ENCODE results near the gene FICD. TPM values are rescaled to one million over a fixed set of nuclear protein-coding genes. Genes with fewer than 3 reads are reported as not detected.
A peak's percentile ranks its signal among the peaks of the same experiment; 100 is the strongest.

FICD gene
- 1 to 10 TPM; 5.7 to 6.0 TPM for total RNA-seq

DNA sequence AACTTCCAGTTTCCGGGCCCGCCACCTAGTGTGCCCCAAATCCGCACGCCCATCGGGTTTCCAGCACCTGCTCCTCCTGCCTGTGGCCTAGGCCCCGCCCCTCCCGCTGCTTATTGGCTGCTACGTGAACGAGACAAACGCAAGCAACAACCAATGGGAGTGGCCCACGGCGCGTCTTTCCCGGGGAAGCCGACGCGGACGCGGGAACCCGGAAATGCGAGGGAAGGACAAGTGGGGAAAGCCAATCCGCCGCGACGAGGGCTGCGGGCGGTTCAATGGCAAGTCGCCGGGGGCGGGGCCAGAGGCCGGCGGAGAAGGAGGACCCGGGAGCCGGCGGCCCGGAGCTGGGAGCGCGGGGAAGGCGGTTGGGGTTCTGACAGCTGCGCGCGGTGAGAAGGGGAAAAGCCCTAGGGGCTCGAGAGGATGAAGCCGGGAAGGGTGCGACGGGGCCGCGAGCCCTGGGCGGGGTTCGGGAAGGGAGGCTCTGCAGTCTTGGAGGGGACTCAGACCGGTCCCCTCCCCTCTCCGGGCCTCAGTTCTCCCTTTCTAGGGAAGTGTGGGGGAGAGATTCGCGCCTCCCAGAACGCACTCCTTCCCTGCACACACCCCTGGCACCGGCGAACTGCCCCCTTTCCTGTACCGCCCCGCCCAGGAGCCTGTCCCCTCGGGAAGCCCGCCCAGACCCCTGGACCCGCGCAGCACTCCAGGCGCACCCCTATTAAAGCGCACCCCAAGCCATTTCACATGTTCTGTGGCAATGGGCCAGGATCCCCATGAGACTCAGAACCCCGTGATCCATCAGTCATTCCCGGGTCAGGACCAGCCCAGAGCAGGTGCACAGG lies at the start of gene FICD:
TSS of gene FICD (plus strand) at position 305 of the 842 bp plus-strand sequence. CDS start 1,696 bp downstream, outside the sequence.
- H3K27me3 Mint-ChIP-seq, result no peaks in the 10 kb centered on the region
- H3K4me3 Mint-ChIP-seq, result peak within 1 kb of the TSS; percentile 88
- ChIA-PET POLR2A (interaction anchor here (0.6 to 1.2 kb wide), 2 partner anchors 51 to 116 kb away, joined by 3 read pairs; no protein-coding TSS in a partner anchor), CTCF (interaction anchor here (0.6 to 1.5 kb wide), 4 partner anchors 13 to 1011 kb away, joined by 3 to 4 read pairs (median 3); no protein-coding TSS in a partner anchor)
- H3K27ac Mint-ChIP-seq, result peak within 1 kb of the TSS; percentile 84
- H3K36me3 Mint-ChIP-seq, result peaks cover 15% of the 10 kb centered on the region
- intact Hi-C loops (cut with micrococcal nuclease), result loop anchor here (1.0 to 10.0 kb wide), 9 partner anchors 46 to 1057 kb away; partner anchors contain the start of genes CMKLR1, CORO1C, MMAB and MVK
- no peaks in the 10 kb centered on the region for H3K9me3 Mint-ChIP-seq
- H3K4me1 Mint-ChIP-seq (ENCODE audit: low read depth), result peaks cover 34% of the 10 kb centered on the region
- peak; percentile 100 for DNase-seq

- no peak overlapping the region for H3K27ac Mint-ChIP-seq
- intact Hi-C loops (cut with micrococcal nuclease), result no loop called here
- peaks cover 30% of the 10 kb centered on the region for H3K27me3 Mint-ChIP-seq
- no peak for DNase-seq
- no peaks in the 10 kb centered on the region for H3K9me3 Mint-ChIP-seq
- H3K36me3 Mint-ChIP-seq, result no peaks in the 10 kb centered on the region
- no peaks in the 10 kb centered on the region for H3K4me1 Mint-ChIP-seq (ENCODE audit: low read depth)
- ChIA-PET POLR2A (no interaction called here), CTCF (no interaction called here)
- no peak overlapping the region for H3K4me3 Mint-ChIP-seq
Measured at GRCh38 chr12:108465417-108465816, 49.7 kb upstream of the FICD start.

- H3K9me3 Mint-ChIP-seq, result no peaks in the 10 kb centered on the region
- ChIA-PET POLR2A (no interaction called here), CTCF (interaction anchor here (2.3 kb wide), 1 partner anchor 11 kb away, joined by 7 read pairs; no protein-coding TSS in a partner anchor)
- H3K27me3 Mint-ChIP-seq, result peaks cover 25% of the 10 kb centered on the region
- intact Hi-C loops (cut with micrococcal nuclease), result no loop called here
- H3K36me3 Mint-ChIP-seq, result no peaks in the 10 kb centered on the region
- no peak for DNase-seq
- H3K27ac Mint-ChIP-seq, result no peak overlapping the region
- no peaks in the 10 kb centered on the region for H3K4me1 Mint-ChIP-seq (ENCODE audit: low read depth)
- H3K4me3 Mint-ChIP-seq, result no peak overlapping the region
Measured at GRCh38 chr12:108468196-108468968, 46.7 kb upstream of the FICD start.

- H3K27me3 Mint-ChIP-seq, result peaks cover 11% of the 10 kb centered on the region
- no peak for DNase-seq
- ChIA-PET POLR2A (no interaction called here), CTCF (interaction anchor here (1.7 kb wide), 1 partner anchor 16 kb away, joined by 4 read pairs; no protein-coding TSS in a partner anchor)
- no peak overlapping the region for H3K4me3 Mint-ChIP-seq
- H3K9me3 Mint-ChIP-seq, result no peaks in the 10 kb centered on the region
- H3K4me1 Mint-ChIP-seq (ENCODE audit: low read depth), result no peaks in the 10 kb centered on the region
- H3K36me3 Mint-ChIP-seq, result no peaks in the 10 kb centered on the region
- no peak overlapping the region for H3K27ac Mint-ChIP-seq
- intact Hi-C loops (cut with micrococcal nuclease), result no loop called here
Measured at GRCh38 chr12:108473400-108474055, 41.5 kb upstream of the FICD start.

DNA sequence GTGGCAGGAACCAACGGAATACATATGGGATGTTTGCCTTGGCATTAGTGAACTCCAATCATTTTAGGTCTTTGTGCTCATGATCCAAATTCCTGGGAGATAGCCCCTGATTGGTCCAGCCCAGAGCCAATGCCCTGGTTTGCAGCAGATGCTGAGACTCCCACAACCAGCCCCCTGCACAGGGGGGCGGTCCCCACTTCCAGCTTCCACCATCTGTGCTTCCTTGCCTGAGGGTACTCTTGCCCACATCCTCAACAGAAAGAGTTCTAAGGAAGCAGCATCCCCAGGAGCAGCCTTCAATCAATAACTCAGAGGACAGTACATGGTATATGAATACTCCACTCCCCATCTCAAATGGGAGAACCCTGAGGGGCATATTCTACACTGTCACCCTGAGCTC lies 39.7 kb upstream of the FICD start:
- CTCF ChIA-PET, result interaction anchor here (0.6 to 0.9 kb wide), 2 partner anchors 18 to 94 kb away, joined by 3 read pairs; no protein-coding TSS in a partner anchor
- POLR2A ChIA-PET, result no interaction called here
- H3K27ac Mint-ChIP-seq, result no peak overlapping the region
- no peaks in the 10 kb centered on the region for H3K36me3 Mint-ChIP-seq
- no peak overlapping the region for H3K4me3 Mint-ChIP-seq
- peaks cover 9% of the 10 kb centered on the region for H3K27me3 Mint-ChIP-seq
- H3K9me3 Mint-ChIP-seq, result no peaks in the 10 kb centered on the region
- no peaks in the 10 kb centered on the region for H3K4me1 Mint-ChIP-seq (ENCODE audit: low read depth)
- DNase-seq, result no peak
- intact Hi-C loops (cut with micrococcal nuclease), result no loop called here

DNA sequence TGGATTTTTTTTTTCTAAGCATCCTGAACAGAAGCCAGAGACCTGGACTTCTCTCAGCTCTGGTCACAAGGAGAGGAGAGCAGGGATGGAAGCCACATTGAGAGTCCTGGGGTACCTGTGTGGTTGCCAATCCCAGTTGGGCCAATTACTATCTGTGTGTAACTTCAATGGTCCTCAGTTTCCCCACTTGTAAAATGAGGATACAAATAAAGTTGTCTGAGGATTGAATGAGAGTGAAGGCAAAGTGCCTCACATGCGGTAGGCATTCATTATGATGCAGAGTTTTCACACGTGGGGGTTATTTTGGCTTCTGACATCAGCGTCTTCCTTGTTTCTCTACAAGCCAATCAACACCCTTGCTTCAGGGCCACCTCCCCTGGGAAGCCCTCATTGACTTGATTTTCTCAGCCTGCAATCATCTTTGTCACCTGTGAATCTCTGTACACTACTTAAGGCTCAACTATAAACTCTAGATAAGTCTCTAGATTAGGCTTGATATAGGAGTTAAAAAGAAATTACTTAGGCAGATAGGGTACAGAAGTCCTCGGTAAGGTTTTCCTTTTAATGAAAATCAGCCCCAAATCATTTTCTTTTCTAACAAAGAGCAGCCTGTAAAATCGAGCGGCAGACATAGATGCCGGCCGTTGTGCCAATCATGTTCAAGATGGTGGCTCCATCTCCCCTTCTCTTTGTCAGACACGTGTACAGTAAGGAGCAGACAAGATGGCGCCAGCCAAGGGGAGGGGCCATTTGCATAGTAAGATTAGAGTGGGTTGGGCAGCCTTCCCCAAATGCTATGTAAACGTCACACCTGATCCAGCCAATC lies 37.8 kb upstream of the FICD start:
- no peak for DNase-seq
- Mint-ChIP-seq H3K4me1 (ENCODE audit: low read depth) (no peaks in the 10 kb centered on the region), H3K27ac (no peak overlapping the region), H3K4me3 (no peak overlapping the region), H3K9me3 (no peaks in the 10 kb centered on the region), H3K36me3 (no peaks in the 10 kb centered on the region), H3K27me3 (peaks cover 19% of the 10 kb centered on the region)
- ChIA-PET POLR2A (no interaction called here), CTCF (no interaction called here)
- intact Hi-C loops (cut with micrococcal nuclease), result no loop called here

- no peaks in the 10 kb centered on the region for H3K36me3 Mint-ChIP-seq
- no peak overlapping the region for H3K27ac Mint-ChIP-seq
- H3K9me3 Mint-ChIP-seq, result no peaks in the 10 kb centered on the region
- peaks cover 23% of the 10 kb centered on the region for H3K27me3 Mint-ChIP-seq
- no peak overlapping the region for H3K4me3 Mint-ChIP-seq
- no peaks in the 10 kb centered on the region for H3K4me1 Mint-ChIP-seq (ENCODE audit: low read depth)
- intact Hi-C loops (cut with micrococcal nuclease), result no loop called here
- CTCF ChIA-PET, result no interaction called here
- no peak for DNase-seq
- POLR2A ChIA-PET, result no interaction called here
Measured at GRCh38 chr12:108477881-108478259, 37.2 kb upstream of the FICD start.

DNA sequence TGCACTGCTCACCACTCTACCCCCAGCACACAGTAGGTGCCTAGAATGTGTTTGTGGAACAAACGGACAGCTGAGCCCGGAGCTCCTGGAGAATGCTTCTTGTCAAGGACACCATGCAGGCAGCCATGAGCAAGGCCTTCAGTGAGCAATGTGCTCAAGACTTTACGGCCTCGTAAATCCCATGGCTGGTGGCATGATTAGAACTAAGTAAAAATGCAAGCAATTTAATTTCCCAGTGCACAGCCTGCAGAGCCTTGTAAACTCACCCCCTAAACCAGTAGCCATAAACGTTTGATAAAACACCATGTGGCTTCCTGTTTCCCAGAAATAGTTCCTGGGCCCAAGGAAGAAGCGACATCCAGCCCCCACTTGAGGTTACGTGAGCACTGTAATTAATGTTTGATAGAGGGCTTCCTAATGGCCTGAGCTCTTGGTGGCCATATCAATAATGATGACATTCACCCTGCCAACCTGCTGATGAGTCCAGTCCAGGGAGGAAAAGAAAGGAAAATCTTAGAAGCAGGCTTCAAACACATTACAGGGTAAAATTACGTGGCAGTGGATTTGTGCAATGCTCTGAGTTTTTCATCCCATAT lies 36.4 kb upstream of the FICD start:
- Mint-ChIP-seq H3K27me3 (peaks cover 20% of the 10 kb centered on the region), H3K4me3 (no peak overlapping the region), H3K36me3 (no peaks in the 10 kb centered on the region), H3K4me1 (ENCODE audit: low read depth) (no peaks in the 10 kb centered on the region), H3K27ac (no peak overlapping the region), H3K9me3 (no peaks in the 10 kb centered on the region)
- POLR2A ChIA-PET, result no interaction called here
- intact Hi-C loops (cut with micrococcal nuclease), result no loop called here
- CTCF ChIA-PET, result no interaction called here
- DNase-seq, result no peak

- no peak overlapping the region for H3K4me3 Mint-ChIP-seq
- POLR2A ChIA-PET, result no interaction called here
- H3K27me3 Mint-ChIP-seq, result peaks cover 21% of the 10 kb centered on the region
- no peak for DNase-seq
- H3K27ac Mint-ChIP-seq, result no peak overlapping the region
- CTCF ChIA-PET, result no interaction called here
- H3K9me3 Mint-ChIP-seq, result no peaks in the 10 kb centered on the region
- no peaks in the 10 kb centered on the region for H3K36me3 Mint-ChIP-seq
- H3K4me1 Mint-ChIP-seq (ENCODE audit: low read depth), result no peaks in the 10 kb centered on the region
- intact Hi-C loops (cut with micrococcal nuclease), result no loop called here
Measured at GRCh38 chr12:108479364-108480070, 35.6 kb upstream of the FICD start.

DNA sequence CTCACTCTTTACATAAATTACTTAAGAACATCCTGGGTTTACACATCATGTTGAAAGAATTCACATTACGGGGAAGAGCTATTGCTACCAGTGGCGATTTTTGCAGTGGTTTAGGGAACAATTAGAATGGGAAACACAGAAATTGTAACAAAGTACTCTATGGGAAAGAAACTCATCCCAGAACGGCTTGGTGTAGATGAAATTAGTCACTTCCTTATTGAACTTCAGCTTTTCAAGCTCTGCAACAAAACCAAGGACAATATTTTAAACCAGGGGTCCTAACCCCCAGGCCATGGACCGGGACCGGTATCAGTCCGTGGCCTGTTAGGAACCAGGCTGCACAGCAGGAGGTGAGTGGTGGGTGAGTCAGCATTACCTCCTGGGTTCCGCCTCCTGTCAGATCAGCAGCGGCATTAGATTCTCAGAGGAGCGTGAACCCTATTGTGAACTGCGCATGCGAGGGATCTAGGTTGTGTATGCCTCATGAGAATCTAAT lies 32.3 kb upstream of the FICD start:
- H3K4me3 Mint-ChIP-seq, result no peak overlapping the region
- peaks cover 29% of the 10 kb centered on the region for H3K27me3 Mint-ChIP-seq
- peaks cover 5% of the 10 kb centered on the region for H3K36me3 Mint-ChIP-seq
- CTCF ChIA-PET, result interaction anchor here (0.6 kb wide), 1 partner anchor 58 kb away, joined by 3 read pairs; no protein-coding TSS in a partner anchor
- intact Hi-C loops (cut with micrococcal nuclease), result no loop called here
- POLR2A ChIA-PET, result no interaction called here
- no peak for DNase-seq
- H3K27ac Mint-ChIP-seq, result no peak overlapping the region
- H3K9me3 Mint-ChIP-seq, result peaks cover 10% of the 10 kb centered on the region
- no peaks in the 10 kb centered on the region for H3K4me1 Mint-ChIP-seq (ENCODE audit: low read depth)

Measured in activated CD4-positive, alpha-beta memory T cell treated with anti-CD3 and anti-CD28 coated beads for 36 hours (primary cell).